Subcutaneous adipose tissue (tissue), 4 donors: ENCODE data around the gene NHS. TPM values are rescaled to one million over a fixed set of nuclear protein-coding genes. Genes with fewer than 3 reads are reported as not detected.

Source experiments
- CTCF ChIP-seq: fragments of 450-650 bp; IDR thresholded peaks from one replicate; pipeline ENCODE4 v1.5.1; 2016; ENCODE audit warnings: low read depth, mild to moderate bottlenecking, control low read depth, antibody characterized with exemption, moderate library complexity
- total RNA-seq, 4 donors: library from RNA; depleted of rRNA; stranded (reverse); fragments of >200 nt; gene quantifications; one replicate each; pipeline ENCODE4 v1.1.0, GENCODE V29; 2016

Gene NHS
- total RNA-seq, 4 donors from 2014 or later = 5.8 to 17.4 (median 9.5) TPM

GRCh38 chrX:17616936-17617335 lies 241.9 kb downstream of the NHS start:
- no peak for TF ChIP-seq CTCF

GRCh38 chrX:17617806-17618205 lies 242.8 kb downstream of the NHS start:
- no peak for TF ChIP-seq CTCF

- TF ChIP-seq CTCF = no peak
These were observed 246.7 kb downstream of the NHS start for GRCh38 chrX:17621566-17622270.

GRCh38 chrX:17622331-17622730 lies 247.3 kb downstream of the NHS start:
- TF ChIP-seq CTCF = no peak

GRCh38 chrX:17623750-17624149 lies 248.8 kb downstream of the NHS start:
- TF ChIP-seq CTCF = no peak

GRCh38 chrX:17627026-17627425 lies 252.0 kb downstream of the NHS start:
- no peak for TF ChIP-seq CTCF

- TF ChIP-seq CTCF = no peak
These were observed 254.0 kb downstream of the NHS start for GRCh38 chrX:17628976-17629375.
